ENCODE data around the gene SYNDIG1.

GRCh38 chr20:24568842-24569241, 99.4 kb downstream of the SYNDIG1 start:
- no peak for TF ChIP-seq SMC3 (IDR thresholded peaks at IDR 0.05; ENCODE audit: low read depth, low read length)
- TF ChIP-seq CTCF (conservative IDR thresholded peaks at IDR 0.05; ENCODE audit: low read depth, low read length): no peak
- no peak for TF ChIP-seq FOS (IDR thresholded peaks at IDR 0.05; ENCODE audit: low read depth, low read length)
- TF ChIP-seq POLR2A (IDR thresholded peaks at IDR 0.05; ENCODE audit: low read depth, low read length): no peak
- TF ChIP-seq CEBPB (IDR thresholded peaks at IDR 0.05; ENCODE audit: low read depth, low read length): no peak
- TF ChIP-seq MXI1 (IDR thresholded peaks at IDR 0.05; ENCODE audit: borderline replicate concordance, low read depth, low read length): no peak

Data from IMR-90 (cell line).